ENCODE measurements around the gene ALG9.

ALG9 gene

DNA sequence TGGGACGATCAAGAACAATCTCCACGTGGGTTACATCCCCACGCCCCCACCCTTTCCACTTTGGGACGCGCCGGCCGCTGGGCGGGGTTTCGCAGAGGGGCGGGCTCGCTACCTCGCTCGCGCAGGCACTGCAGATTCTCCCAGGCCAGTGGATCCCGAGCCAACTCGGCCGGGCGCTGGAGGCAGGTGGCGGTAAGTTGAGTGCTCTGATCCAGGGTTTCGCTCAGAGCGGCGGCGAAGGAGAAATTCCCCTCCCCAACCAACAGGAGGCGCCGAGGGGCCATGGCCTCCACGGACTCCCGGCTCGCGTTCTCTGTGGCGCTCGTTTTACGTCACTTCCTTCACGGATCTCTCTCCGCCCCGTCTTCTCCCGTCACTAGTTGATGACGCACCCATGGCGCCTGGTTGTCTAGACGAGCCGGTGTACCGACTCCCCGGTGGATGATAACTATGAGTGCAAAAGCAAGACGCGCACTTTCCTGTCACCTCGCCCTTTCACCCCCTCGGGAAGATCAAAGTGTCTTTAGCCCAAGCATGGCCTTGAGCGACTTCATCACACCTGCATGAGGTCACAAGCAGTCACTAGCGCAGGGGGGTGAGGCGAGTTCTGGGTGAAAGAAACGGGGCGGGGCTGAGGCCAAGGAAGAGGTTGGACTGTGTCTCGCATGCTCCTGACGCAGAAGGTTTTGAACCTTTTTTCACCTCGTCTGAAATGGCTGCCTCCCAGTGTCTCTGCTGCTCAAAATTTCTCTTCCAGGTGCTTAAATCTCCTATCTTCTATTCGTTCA is 7.7 kb upstream of the ALG9 start, which contains the start of the genes CFAP68 and FDXACB1:
Gene CFAP68, plus strand, starts transcription at position 693 of the 788 bp plus-strand sequence. Its CDS starts 20 bp downstream, at position 713.
Gene FDXACB1, minus strand, starts transcription at position 317 of the 788 bp plus-strand sequence. Its CDS starts 33 bp downstream, at position 284.
- no peaks in the 10 kb centered on the region for H3K36me3 ChIP-seq (ENCODE audit: insufficient read depth)
- H4K20me1 ChIP-seq (ENCODE audit: insufficient read depth): no peaks in the 10 kb centered on the region
- H3K27ac ChIP-seq: peak within 1 kb of the TSS; percentile 94
- peak within 1 kb of the TSS; percentile 87 for H3K9ac ChIP-seq
- no peaks in the 10 kb centered on the region for H3K79me2 ChIP-seq (ENCODE audit: insufficient read depth, low read depth)
- peak within 1 kb of the TSS; percentile 100 for H3K4me2 ChIP-seq
- peak; percentile 80 for TF ChIP-seq CTCF (conservative IDR thresholded peaks at IDR 0.05; ENCODE audit: low read depth, low read length)
- no peak within 1 kb of the TSS for H3K4me3 ChIP-seq (IDR thresholded peaks at IDR 0.05; ENCODE audit: insufficient read depth, low read depth, low read length)
- H3K27me3 ChIP-seq (ENCODE audit: insufficient read depth, low read depth): no peaks in the 10 kb centered on the region
- no peaks in the 10 kb centered on the region for H3K4me1 ChIP-seq (ENCODE audit: low read depth, poor library complexity, severe bottlenecking)
- peak within 1 kb of the TSS; percentile 86 for H2AFZ ChIP-seq (ENCODE audit: low read depth)

DNA sequence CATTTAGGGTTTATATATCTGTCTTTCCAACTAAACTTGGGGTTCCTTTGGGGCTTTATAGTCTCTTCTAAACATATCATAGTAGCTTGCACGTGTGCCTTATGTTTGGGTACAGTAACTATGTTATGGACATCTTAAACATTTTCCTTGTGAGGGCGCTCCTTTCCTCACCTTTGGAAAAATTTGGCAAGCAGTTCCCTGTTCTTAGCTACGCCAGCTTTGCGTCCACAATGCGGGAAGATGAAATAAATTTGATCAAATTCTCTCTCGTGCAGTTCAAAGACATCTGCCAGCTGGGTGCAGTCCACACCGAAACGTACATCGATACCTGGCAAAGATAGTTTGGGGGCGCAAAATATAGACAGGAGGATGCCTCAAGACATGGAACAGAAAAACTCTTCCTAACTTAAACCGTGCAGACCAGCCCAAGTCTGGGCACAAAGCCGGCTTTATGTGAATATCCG is 7.0 kb upstream of the ALG9 start:
- Histone ChIP-seq H3K27ac (peak overlapping the region; percentile 94), H3K4me2 (peak overlapping the region; percentile 77), H3K79me2 (ENCODE audit: insufficient read depth, low read depth) (no peaks in the 10 kb centered on the region), H4K20me1 (ENCODE audit: insufficient read depth) (no peaks in the 10 kb centered on the region), H2AFZ (ENCODE audit: low read depth) (peak overlapping the region; percentile 86), H3K4me1 (ENCODE audit: low read depth, poor library complexity, severe bottlenecking) (no peaks in the 10 kb centered on the region), H3K27me3 (ENCODE audit: insufficient read depth, low read depth) (no peaks in the 10 kb centered on the region), H3K4me3 (IDR thresholded peaks at IDR 0.05; ENCODE audit: insufficient read depth, low read depth, low read length) (no peak overlapping the region), H3K36me3 (ENCODE audit: insufficient read depth) (no peaks in the 10 kb centered on the region), H3K9ac (peak overlapping the region; percentile 87)
- no peak for TF ChIP-seq CTCF (conservative IDR thresholded peaks at IDR 0.05; ENCODE audit: low read depth, low read length)

GRCh38 chr11:111871693-111872161 is 346 bp upstream of the ALG9 start:
- peak overlapping the region; percentile 93 for H2AFZ ChIP-seq (ENCODE audit: low read depth)

DNA sequence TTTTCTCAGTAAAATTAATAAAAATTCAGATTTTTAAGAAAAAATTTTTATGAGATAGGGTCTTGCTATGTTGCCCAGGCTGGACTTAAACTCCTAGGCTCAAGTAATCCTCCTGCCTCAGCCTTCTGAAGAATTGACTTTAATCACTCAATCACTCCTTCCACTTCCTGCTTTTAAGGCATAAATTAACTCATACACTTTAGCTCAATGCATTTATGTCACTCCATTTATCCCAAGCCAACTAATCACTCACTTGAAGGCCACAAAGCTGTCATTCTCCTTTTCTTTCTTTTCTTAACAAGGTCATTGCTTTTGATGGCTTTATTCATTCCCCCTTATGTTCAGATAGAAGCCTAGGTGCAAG is 877 bp downstream of the ALG9 start:
- Histone ChIP-seq H3K27ac (peak overlapping the region; percentile 27; the same call in 1 of the 2 replicates), H2AFZ (ENCODE audit: low read depth) (peak overlapping the region; percentile 93; the same call in 1 of the 2 replicates), H3K4me2 (peak overlapping the region; percentile 67), H3K4me3 (IDR thresholded peaks at IDR 0.05; ENCODE audit: insufficient read depth, low read depth, low read length) (peak overlapping the region; percentile 71), H3K4me1 (ENCODE audit: low read depth, poor library complexity, severe bottlenecking) (peaks cover 16% of the 10 kb centered on the region), H3K27me3 (ENCODE audit: insufficient read depth, low read depth) (no peaks in the 10 kb centered on the region), H3K36me3 (ENCODE audit: insufficient read depth) (no peaks in the 10 kb centered on the region), H3K79me2 (ENCODE audit: insufficient read depth, low read depth) (no peaks in the 10 kb centered on the region; the same call in 1 of the 2 replicates), H3K9ac (peak overlapping the region; percentile 49; the same call in 1 of the 2 replicates), H4K20me1 (ENCODE audit: insufficient read depth) (no peaks in the 10 kb centered on the region)
- TF ChIP-seq CTCF (conservative IDR thresholded peaks at IDR 0.05; ENCODE audit: low read depth, low read length): no peak

More at GRCh38 chr11:111871693-111872161, 346 bp upstream of the ALG9 start:
- H3K9ac ChIP-seq: peak overlapping the region; percentile 49; the same call in 1 of the 2 replicates
- no peaks in the 10 kb centered on the region for H4K20me1 ChIP-seq (ENCODE audit: insufficient read depth)
- peak overlapping the region; percentile 45 for H3K4me3 ChIP-seq (IDR thresholded peaks at IDR 0.05; ENCODE audit: insufficient read depth, low read depth, low read length)
- H3K27ac ChIP-seq: no peak overlapping the region
- no peaks in the 10 kb centered on the region; the same call in 1 of the 2 replicates for H3K79me2 ChIP-seq (ENCODE audit: insufficient read depth, low read depth)
- peak overlapping the region; percentile 91 for H3K4me2 ChIP-seq
- peaks cover 16% of the 10 kb centered on the region for H3K4me1 ChIP-seq (ENCODE audit: low read depth, poor library complexity, severe bottlenecking)
- TF ChIP-seq CTCF (conservative IDR thresholded peaks at IDR 0.05; ENCODE audit: low read depth, low read length): no peak
- no peaks in the 10 kb centered on the region for H3K27me3 ChIP-seq (ENCODE audit: insufficient read depth, low read depth)
- H3K36me3 ChIP-seq (ENCODE audit: insufficient read depth): no peaks in the 10 kb centered on the region
